ENCODE data around the gene ENOX1.

The ENOX1 gene

GRCh38 chr13:43546816-43547215, 240.0 kb downstream of the ENOX1 start:
- Histone ChIP-seq H3K27ac (ENCODE audit: low read depth, low read length) (no peak overlapping the region), H3K4me3 (ENCODE audit: low read depth, low read length) (no peak overlapping the region), H2AFZ (ENCODE audit: low read length, unreplicated experiment) (no peak overlapping the region), H3K27me3 (ENCODE audit: insufficient read depth, low read length) (no peaks in the 10 kb centered on the region), H3K4me1 (ENCODE audit: control insufficient read depth, insufficient read depth, low read length, unreplicated experiment) (peaks cover 28% of the 10 kb centered on the region), H3K36me3 (ENCODE audit: insufficient read depth, low read length) (no peaks in the 10 kb centered on the region), H3K79me2 (ENCODE audit: control insufficient read depth, insufficient read depth, low read length, unreplicated experiment) (no peaks in the 10 kb centered on the region)

- Histone ChIP-seq H3K4me1 (ENCODE audit: control insufficient read depth, insufficient read depth, low read length, unreplicated experiment) (peaks cover 28% of the 10 kb centered on the region), H2AFZ (ENCODE audit: low read length, unreplicated experiment) (no peak overlapping the region), H3K27ac (ENCODE audit: low read depth, low read length) (no peak overlapping the region), H3K36me3 (ENCODE audit: insufficient read depth, low read length) (no peaks in the 10 kb centered on the region), H3K79me2 (ENCODE audit: control insufficient read depth, insufficient read depth, low read length, unreplicated experiment) (no peaks in the 10 kb centered on the region), H3K27me3 (ENCODE audit: insufficient read depth, low read length) (no peaks in the 10 kb centered on the region), H3K4me3 (ENCODE audit: low read depth, low read length) (no peak overlapping the region)
Measured at GRCh38 chr13:43546251-43546650, 240.5 kb downstream of the ENOX1 start.

GRCh38 chr13:43545317-43545874, 241.4 kb downstream of the ENOX1 start:
- Histone ChIP-seq H2AFZ (ENCODE audit: low read length, unreplicated experiment) (no peak overlapping the region), H3K79me2 (ENCODE audit: control insufficient read depth, insufficient read depth, low read length, unreplicated experiment) (no peaks in the 10 kb centered on the region), H3K4me1 (ENCODE audit: control insufficient read depth, insufficient read depth, low read length, unreplicated experiment) (peaks cover 28% of the 10 kb centered on the region), H3K27ac (ENCODE audit: low read depth, low read length) (no peak overlapping the region), H3K27me3 (ENCODE audit: insufficient read depth, low read length) (no peaks in the 10 kb centered on the region), H3K36me3 (ENCODE audit: insufficient read depth, low read length) (no peaks in the 10 kb centered on the region), H3K4me3 (ENCODE audit: low read depth, low read length) (no peak overlapping the region)

GRCh38 chr13:43544631-43545030, 242.1 kb downstream of the ENOX1 start:
- no peaks in the 10 kb centered on the region for H3K27me3 ChIP-seq (ENCODE audit: insufficient read depth, low read length)
- H3K4me3 ChIP-seq (ENCODE audit: low read depth, low read length): no peak overlapping the region
- no peaks in the 10 kb centered on the region for H3K36me3 ChIP-seq (ENCODE audit: insufficient read depth, low read length)
- no peaks in the 10 kb centered on the region for H3K79me2 ChIP-seq (ENCODE audit: control insufficient read depth, insufficient read depth, low read length, unreplicated experiment)
- peaks cover 28% of the 10 kb centered on the region for H3K4me1 ChIP-seq (ENCODE audit: control insufficient read depth, insufficient read depth, low read length, unreplicated experiment)
- no peak overlapping the region for H2AFZ ChIP-seq (ENCODE audit: low read length, unreplicated experiment)
- H3K27ac ChIP-seq (ENCODE audit: low read depth, low read length): no peak overlapping the region

GRCh38 chr13:43544011-43544410, 242.8 kb downstream of the ENOX1 start:
- no peaks in the 10 kb centered on the region for H3K79me2 ChIP-seq (ENCODE audit: control insufficient read depth, insufficient read depth, low read length, unreplicated experiment)
- no peak overlapping the region for H3K4me3 ChIP-seq (ENCODE audit: low read depth, low read length)
- H3K27ac ChIP-seq (ENCODE audit: low read depth, low read length): no peak overlapping the region
- H2AFZ ChIP-seq (ENCODE audit: low read length, unreplicated experiment): no peak overlapping the region
- no peaks in the 10 kb centered on the region for H3K36me3 ChIP-seq (ENCODE audit: insufficient read depth, low read length)
- peaks cover 28% of the 10 kb centered on the region for H3K4me1 ChIP-seq (ENCODE audit: control insufficient read depth, insufficient read depth, low read length, unreplicated experiment)
- H3K27me3 ChIP-seq (ENCODE audit: insufficient read depth, low read length): no peaks in the 10 kb centered on the region

- Histone ChIP-seq H3K4me1 (ENCODE audit: control insufficient read depth, insufficient read depth, low read length, unreplicated experiment) (peaks cover 28% of the 10 kb centered on the region), H3K27ac (ENCODE audit: low read depth, low read length) (no peak overlapping the region), H3K79me2 (ENCODE audit: control insufficient read depth, insufficient read depth, low read length, unreplicated experiment) (no peaks in the 10 kb centered on the region)
Measured at GRCh38 chr13:43543331-43543730, 243.4 kb downstream of the ENOX1 start.

GRCh38 chr13:43537124-43537523, 249.6 kb downstream of the ENOX1 start:
- H3K36me3 ChIP-seq (ENCODE audit: insufficient read depth, low read length): no peaks in the 10 kb centered on the region

More at GRCh38 chr13:43543331-43543730, 243.4 kb downstream of the ENOX1 start:
- Histone ChIP-seq H3K27me3 (ENCODE audit: insufficient read depth, low read length) (no peaks in the 10 kb centered on the region), H3K36me3 (ENCODE audit: insufficient read depth, low read length) (no peaks in the 10 kb centered on the region), H2AFZ (ENCODE audit: low read length, unreplicated experiment) (no peak overlapping the region), H3K4me3 (ENCODE audit: low read depth, low read length) (no peak overlapping the region)

GRCh38 chr13:43529796-43530195, 257.0 kb downstream of the ENOX1 start:
- no peaks in the 10 kb centered on the region for H3K36me3 ChIP-seq (ENCODE audit: insufficient read depth, low read length)
- H3K4me3 ChIP-seq (ENCODE audit: low read depth, low read length): no peak overlapping the region
- no peak overlapping the region for H3K27ac ChIP-seq (ENCODE audit: low read depth, low read length)
- H3K79me2 ChIP-seq (ENCODE audit: control insufficient read depth, insufficient read depth, low read length, unreplicated experiment): no peaks in the 10 kb centered on the region
- no peaks in the 10 kb centered on the region for H3K4me1 ChIP-seq (ENCODE audit: control insufficient read depth, insufficient read depth, low read length, unreplicated experiment)
- no peaks in the 10 kb centered on the region for H3K27me3 ChIP-seq (ENCODE audit: insufficient read depth, low read length)
- no peak overlapping the region for H2AFZ ChIP-seq (ENCODE audit: low read length, unreplicated experiment)

More at GRCh38 chr13:43537124-43537523, 249.6 kb downstream of the ENOX1 start:
- Histone ChIP-seq H3K27ac (ENCODE audit: low read depth, low read length) (no peak overlapping the region), H3K4me3 (ENCODE audit: low read depth, low read length) (no peak overlapping the region), H2AFZ (ENCODE audit: low read length, unreplicated experiment) (no peak overlapping the region), H3K79me2 (ENCODE audit: control insufficient read depth, insufficient read depth, low read length, unreplicated experiment) (no peaks in the 10 kb centered on the region), H3K4me1 (ENCODE audit: control insufficient read depth, insufficient read depth, low read length, unreplicated experiment) (no peaks in the 10 kb centered on the region), H3K27me3 (ENCODE audit: insufficient read depth, low read length) (no peaks in the 10 kb centered on the region)

GRCh38 chr13:43528992-43529391, 257.8 kb downstream of the ENOX1 start:
- Histone ChIP-seq H3K36me3 (ENCODE audit: insufficient read depth, low read length) (no peaks in the 10 kb centered on the region), H3K79me2 (ENCODE audit: control insufficient read depth, insufficient read depth, low read length, unreplicated experiment) (no peaks in the 10 kb centered on the region), H3K4me3 (ENCODE audit: low read depth, low read length) (no peak overlapping the region), H3K27ac (ENCODE audit: low read depth, low read length) (no peak overlapping the region), H3K4me1 (ENCODE audit: control insufficient read depth, insufficient read depth, low read length, unreplicated experiment) (no peaks in the 10 kb centered on the region), H3K27me3 (ENCODE audit: insufficient read depth, low read length) (no peaks in the 10 kb centered on the region), H2AFZ (ENCODE audit: low read length, unreplicated experiment) (no peak overlapping the region)

GRCh38 chr13:43522788-43523187, 264.0 kb downstream of the ENOX1 start:
- H3K4me3 ChIP-seq (ENCODE audit: low read depth, low read length): no peak overlapping the region
- H3K36me3 ChIP-seq (ENCODE audit: insufficient read depth, low read length): no peaks in the 10 kb centered on the region
- H2AFZ ChIP-seq (ENCODE audit: low read length, unreplicated experiment): no peak overlapping the region
- H3K79me2 ChIP-seq (ENCODE audit: control insufficient read depth, insufficient read depth, low read length, unreplicated experiment): no peaks in the 10 kb centered on the region
- no peaks in the 10 kb centered on the region for H3K27me3 ChIP-seq (ENCODE audit: insufficient read depth, low read length)
- H3K27ac ChIP-seq (ENCODE audit: low read depth, low read length): no peak overlapping the region
- no peaks in the 10 kb centered on the region for H3K4me1 ChIP-seq (ENCODE audit: control insufficient read depth, insufficient read depth, low read length, unreplicated experiment)

- Histone ChIP-seq H3K27ac (ENCODE audit: low read depth, low read length) (no peak overlapping the region), H3K27me3 (ENCODE audit: insufficient read depth, low read length) (no peaks in the 10 kb centered on the region), H3K4me3 (ENCODE audit: low read depth, low read length) (no peak overlapping the region), H3K79me2 (ENCODE audit: control insufficient read depth, insufficient read depth, low read length, unreplicated experiment) (no peaks in the 10 kb centered on the region), H3K36me3 (ENCODE audit: insufficient read depth, low read length) (no peaks in the 10 kb centered on the region), H2AFZ (ENCODE audit: low read length, unreplicated experiment) (no peak overlapping the region), H3K4me1 (ENCODE audit: control insufficient read depth, insufficient read depth, low read length, unreplicated experiment) (no peaks in the 10 kb centered on the region)
Measured at GRCh38 chr13:43520351-43520750, 266.4 kb downstream of the ENOX1 start.

All from ACC112 (cell line).